ENCODE data around the gene MARCHF9.
"Not testable (repeated sequence)": the region's sequence is repeated elsewhere in the genome, so short reads cannot be mapped to it uniquely, and the experiment has no call there.

The MARCHF9 gene

DNA sequence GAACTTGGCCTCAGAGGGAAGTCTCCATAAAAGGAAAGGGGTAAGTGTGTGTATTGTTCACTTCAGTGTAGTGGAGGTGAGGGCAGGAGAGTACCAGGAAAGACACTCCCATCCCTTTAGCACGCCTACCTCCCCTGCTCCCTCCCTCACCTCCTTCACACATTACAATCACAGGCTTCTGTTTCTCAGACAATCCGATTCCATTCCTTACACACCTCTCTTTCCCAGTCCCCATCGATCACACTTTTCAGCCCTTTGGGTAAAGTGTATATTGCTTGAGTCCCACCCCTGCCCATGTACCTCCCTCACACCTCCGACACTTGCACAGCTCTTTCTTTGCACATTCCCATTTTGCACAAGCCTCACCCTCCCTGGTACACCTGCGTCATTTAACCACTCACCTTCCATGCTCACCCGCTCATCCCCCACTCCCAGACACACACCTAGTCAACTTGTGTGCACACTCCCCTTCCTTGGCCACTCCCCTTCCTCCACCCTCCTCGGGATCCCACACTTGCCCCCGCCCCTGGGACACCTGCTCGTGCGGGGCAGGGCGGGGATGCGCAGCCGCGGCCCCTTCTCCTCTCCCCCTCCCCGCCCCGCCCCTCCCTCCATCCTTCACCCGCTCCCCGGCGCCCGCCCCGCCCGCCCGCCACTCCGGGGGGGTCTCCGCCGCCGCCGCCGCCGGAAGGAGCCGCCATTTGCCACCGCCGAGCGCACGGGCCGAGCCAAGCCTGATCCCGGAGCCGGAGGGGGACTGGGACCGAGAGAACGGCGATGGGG, at the start of gene MARCHF9:
MARCHF9 (plus strand) TSS at position 693 of the 783 bp plus-strand sequence. CDS start 426 bp downstream, outside the sequence.
- no peak for DNase-seq (ENCODE audit: low spot score)

GRCh38 chr12:57707250-57707649, 47.7 kb upstream of the MARCHF9 start:
- DNase-seq (ENCODE audit: low spot score): no peak

- DNase-seq (ENCODE audit: low spot score): no peak
Observed at GRCh38 chr12:57708296-57708695, 46.6 kb upstream of the MARCHF9 start.

DNA sequence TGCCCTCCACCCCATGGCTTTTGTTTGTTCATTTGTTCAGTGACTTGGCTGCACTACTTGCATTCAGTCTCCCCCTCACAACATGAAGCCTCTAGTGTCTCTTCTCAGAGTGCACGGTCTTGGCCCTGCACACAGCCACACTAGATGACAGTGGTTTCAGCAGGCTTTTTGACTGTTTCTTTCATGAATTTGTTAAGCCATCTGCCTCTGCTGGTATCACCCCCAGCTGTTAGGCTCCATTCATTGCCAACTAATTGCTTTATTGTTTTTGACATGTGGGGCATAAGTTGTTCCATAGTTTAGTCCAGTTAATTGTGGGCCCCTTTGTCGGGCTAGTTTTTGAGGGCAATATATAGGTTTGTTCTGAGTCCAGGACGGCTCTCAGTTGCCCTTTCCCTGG, 42.2 kb upstream of the MARCHF9 start:
- peak; percentile 45 for DNase-seq (ENCODE audit: low spot score)

DNA sequence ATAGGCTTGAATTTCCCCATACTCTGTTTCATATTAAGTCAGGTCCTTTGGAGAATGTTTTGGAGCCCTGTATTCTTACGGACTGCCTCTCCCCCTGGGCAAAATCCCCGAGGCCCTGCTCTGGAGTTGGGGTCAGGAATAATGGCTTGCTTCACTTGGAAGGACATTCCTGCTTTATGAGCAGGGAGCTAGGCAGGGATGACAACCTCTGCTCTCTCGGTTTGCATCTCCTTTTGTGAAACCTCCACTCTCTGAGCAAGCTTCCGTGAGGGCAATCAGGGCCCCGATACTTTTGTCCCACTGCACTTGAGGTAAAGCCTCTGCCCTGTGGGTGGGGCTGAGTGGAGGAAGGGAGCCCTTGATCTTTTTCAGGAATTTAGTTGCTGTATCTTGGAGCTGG, 41.7 kb upstream of the MARCHF9 start:
- DNase-seq (ENCODE audit: low spot score): no peak

DNA sequence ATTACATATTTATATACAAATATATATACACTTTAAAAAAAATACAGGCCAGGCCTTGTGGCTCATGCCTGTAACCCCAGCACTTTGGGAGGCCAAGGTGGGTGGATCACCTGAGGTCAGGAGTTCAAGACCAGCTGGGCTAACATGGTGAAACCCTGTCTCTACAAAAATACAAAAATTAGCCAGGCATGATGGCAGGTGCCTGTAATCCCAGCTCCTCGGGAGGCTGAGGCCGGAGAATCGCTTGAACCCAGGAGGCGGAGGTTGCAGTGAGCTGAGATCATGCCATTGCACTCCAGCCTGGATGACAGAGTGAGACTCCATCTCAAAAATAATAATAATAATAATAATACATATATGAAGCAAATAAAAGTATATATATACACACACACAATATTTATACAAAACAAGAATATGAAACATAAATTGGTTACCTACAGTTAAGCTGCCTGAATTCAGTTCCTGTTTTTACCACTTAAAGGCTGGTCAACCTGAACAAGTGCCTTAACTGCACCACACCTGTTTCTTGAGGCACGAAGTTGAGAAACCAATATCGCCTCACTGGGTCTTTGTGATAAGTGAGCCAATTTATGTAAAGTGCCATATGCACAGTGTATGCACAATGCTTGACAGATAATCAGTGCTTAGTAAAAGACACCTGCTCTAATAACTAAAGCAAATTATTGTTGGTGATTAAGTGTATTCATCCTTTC, 39.7 kb upstream of the MARCHF9 start:
- not testable (repeated sequence) for DNase-seq (ENCODE audit: low spot score)

DNA sequence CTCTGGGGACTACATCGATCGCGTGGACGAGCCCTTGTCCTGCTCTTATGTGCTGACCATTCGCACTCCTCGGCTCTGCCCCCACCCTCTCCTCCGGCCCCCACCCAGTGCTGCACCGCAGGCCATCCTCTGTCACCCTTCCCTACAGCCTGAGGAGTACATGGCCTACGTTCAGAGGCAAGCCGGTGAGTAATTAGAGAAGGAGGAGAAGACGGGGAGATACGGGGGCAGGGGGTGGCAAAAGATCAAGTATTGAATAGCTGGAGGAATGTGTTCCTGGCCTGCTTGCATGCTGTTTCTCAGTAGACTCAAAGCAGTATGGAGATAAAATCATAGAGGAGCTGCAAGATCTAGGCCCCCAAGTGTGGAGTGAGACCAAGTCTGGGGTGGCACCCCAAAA, 39.1 kb upstream of the MARCHF9 start:
- DNase-seq (ENCODE audit: low spot score): no peak

DNA sequence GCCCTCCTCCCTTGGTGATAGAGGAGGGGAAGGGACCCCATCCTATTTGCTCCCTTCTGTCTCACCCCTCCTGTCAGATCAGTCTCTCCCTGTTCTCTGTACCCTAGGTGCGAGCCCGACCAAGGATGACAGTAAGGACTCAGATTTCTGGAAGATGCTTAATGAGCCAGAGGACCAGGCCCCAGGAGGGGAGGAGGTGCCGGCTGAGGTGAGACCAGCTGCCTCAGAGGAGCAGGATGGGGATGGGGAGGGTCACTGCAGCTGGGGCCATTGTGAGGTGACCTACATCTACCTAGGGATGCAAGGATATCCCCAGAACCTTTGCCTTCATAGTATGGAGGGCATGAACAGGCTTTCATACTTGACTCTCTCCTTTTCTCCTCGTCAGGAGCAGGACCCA, 38.6 kb upstream of the MARCHF9 start:
- DNase-seq (ENCODE audit: low spot score): no peak

GRCh38 chr12:57717131-57717530, 37.8 kb upstream of the MARCHF9 start:
- DNase-seq (ENCODE audit: low spot score): no peak

GRCh38 chr12:57717846-57718640, 36.9 kb upstream of the MARCHF9 start:
- DNase-seq (ENCODE audit: low spot score): no peak

DNA sequence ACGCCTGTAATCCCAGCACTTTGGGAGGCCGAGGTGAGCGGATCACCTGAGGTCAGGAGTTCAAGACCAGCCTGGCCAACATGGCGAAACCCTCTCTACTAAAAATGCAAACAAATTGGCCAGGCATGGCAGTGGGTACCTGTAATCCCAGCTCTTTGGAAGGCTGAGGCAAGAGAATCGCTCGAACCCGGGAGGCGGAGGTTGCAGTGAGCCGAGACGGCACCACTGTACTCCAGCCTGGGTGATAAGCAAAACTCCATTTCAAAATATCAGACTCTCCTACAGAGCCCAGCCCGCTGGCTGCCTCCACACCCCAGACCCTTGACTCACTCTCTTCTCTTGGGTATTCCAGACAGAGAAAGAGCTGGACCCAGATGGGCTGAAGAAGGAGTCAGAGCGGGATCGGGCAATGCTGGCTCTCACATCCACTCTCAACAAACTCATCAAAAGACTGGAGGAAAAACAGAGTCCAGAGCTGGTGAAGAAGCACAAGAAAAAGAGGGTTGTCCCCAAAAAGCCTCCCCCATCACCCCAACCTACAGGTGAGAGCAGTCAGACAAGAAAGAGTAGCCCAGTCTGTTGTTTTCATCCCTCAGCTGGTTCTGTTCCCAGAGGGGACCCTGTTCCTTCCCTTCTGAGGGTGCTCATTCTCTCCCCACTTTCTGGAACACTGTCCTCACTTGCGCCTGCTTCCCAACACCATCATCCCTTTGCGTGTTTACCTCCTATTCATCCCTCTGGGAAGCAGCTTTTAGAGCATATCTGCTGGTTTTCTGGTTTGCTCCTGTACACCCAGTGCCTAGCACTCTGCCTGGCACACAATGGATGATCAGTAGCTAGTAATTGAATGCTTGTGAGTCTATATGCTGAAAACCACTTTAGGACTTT, 36.0 kb upstream of the MARCHF9 start:
- no peak for DNase-seq (ENCODE audit: low spot score)

DNA sequence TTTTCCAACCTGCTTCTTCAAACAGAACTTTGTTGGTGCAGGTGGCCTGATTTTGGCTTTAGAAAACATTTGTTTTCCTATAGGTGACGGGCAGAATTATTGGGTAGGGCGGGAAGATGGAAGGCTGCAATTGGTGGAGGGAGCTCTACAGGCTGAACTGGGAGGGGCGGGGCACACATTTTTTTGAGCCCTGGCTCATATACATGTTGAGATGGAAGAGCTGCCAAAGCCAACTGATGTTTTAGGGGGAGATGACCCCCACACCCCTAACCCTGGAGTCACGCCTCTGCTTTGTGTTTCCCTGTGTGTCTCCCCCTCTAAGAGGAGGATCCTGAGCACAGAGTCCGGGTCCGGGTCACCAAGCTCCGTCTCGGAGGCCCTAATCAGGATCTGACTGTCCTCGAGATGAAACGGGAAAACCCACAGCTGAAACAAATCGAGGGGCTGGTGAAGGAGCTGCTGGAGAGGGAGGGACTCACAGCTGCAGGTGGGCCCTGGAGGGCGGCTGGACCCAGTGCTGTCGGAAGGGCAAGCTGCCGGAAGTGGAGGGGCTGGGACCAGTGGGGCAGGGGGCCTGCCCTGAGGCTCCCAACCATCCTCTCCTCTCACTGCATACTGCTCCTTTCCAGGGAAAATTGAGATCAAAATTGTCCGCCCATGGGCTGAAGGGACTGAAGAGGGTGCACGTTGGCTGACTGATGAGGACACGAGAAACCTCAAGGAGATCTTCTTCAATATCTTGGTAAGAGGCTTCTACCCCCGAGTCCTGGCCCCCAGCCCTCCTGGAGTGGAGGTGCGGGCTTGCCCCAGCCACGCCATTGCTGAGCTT, 34.9 kb upstream of the MARCHF9 start:
- DNase-seq (ENCODE audit: low spot score): no peak

DNA sequence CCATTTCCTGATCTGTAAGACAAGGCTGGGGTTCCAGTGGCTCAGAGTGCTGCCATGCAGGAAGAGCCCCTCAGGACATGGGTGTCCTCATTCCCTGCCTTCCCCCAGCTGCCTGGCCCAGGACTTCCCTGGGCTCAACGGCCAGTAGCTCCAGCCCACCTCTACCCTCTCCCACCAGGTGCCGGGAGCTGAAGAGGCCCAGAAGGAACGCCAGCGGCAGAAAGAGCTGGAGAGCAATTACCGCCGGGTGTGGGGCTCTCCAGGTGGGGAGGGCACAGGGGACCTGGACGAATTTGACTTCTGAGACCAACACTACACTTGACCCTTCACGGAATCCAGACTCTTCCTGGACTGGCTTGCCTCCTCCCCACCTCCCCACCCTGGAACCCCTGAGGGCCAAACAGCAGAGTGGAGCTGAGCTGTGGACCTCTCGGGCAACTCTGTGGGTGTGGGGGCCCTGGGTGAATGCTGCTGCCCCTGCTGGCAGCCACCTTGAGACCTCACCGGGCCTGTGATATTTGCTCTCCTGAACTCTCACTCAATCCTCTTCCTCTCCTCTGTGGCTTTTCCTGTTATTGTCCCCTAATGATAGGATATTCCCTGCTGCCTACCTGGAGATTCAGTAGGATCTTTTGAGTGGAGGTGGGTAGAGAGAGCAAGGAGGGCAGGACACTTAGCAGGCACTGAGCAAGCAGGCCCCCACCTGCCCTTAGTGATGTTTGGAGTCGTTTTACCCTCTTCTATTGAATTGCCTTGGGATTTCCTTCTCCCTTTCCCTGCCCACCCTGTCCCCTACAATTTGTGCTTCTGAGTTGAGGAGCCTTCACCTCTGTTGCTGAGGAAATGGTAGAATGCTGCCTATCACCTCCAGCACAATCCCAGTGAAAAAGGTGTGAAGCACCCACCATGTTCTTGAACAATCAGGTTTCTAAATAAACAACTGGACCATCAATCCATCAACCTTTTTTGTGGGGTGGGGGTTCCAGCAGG, 34.0 kb upstream of the MARCHF9 start:
- no peak for DNase-seq (ENCODE audit: low spot score)

DNA sequence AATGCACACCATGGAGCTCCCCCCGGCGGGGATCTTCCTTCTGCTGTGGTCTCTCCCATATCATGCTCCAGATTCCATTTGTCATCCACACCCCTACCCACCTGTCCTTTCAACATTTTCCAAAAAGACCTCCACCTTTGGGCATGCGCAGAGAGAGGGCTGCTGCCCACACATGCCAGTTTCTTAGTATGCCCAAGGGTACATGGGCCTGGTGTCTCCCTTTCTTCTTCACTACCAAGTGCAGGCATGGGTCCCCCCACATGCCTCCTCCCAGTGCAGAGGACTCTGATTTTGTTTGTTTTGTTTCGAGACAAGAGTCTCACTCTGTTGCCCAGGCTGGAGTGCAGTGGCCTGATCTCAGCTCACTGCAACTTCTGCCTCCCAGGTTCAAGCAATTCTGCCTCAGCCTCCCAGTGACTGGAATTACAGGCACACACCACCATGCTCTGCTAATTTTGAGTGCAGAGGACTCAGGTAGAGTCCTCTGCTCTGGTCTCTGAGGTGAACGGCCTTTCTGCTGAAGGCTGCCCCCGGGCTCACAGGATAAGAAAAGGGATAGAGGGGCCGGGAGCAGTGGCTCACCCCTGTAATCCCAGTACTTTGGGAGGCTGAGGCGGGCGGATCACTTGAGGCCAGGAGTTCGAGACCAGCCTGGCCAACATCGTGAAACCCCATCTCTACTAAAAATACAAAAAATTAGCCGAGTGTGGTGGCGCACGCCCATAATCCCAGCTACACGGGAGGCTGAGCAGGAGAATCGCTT, 32.9 kb upstream of the MARCHF9 start:
- DNase-seq (ENCODE audit: low spot score): not testable (repeated sequence)

DNA sequence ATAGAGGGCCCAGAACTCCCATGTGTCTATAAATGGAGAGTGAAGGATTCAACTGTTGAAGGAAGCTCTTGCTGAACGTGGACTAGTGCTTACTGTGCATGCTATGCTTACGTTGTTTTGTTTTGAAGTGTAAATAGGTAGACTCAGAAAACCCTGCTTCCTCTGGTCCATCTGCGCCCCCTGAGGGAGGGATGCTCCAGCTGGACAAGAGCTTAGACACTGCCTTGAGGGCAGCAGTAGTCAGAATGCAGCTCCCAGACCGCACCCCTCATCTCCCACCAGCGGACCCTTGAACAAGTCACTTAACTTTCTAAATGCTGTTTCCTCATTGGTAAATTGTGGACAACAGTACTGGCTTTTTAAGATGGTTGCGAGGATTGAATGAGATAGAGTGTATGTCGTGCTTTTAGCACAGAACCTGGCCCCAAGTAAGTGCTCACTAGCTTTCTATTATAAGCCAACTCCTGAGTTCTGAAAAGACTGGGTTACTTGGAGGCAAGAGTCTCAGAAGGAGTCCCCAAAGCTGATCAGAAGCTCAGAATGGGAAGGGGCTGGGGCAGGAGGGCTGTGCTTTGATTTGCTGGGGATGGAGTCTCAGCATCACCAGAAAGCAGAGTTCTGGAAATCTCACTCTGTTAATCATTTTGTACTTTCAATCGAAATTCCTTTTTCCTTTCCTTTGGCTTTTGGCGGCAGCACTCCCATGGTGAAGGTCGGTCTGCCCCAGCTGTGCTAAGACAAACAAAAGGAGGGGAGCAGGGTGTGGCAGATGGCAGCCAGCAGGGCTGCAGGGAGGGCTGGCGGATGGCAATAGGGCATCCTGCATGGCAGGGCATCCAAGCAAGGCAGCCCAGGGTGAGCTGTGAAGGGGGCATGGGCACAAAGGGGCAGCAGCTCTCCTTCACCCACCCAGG, 31.9 kb upstream of the MARCHF9 start:
- no peak for DNase-seq (ENCODE audit: low spot score)

- DNase-seq (ENCODE audit: low spot score): no peak
Observed at GRCh38 chr12:57723630-57723962, 31.3 kb upstream of the MARCHF9 start.

DNA sequence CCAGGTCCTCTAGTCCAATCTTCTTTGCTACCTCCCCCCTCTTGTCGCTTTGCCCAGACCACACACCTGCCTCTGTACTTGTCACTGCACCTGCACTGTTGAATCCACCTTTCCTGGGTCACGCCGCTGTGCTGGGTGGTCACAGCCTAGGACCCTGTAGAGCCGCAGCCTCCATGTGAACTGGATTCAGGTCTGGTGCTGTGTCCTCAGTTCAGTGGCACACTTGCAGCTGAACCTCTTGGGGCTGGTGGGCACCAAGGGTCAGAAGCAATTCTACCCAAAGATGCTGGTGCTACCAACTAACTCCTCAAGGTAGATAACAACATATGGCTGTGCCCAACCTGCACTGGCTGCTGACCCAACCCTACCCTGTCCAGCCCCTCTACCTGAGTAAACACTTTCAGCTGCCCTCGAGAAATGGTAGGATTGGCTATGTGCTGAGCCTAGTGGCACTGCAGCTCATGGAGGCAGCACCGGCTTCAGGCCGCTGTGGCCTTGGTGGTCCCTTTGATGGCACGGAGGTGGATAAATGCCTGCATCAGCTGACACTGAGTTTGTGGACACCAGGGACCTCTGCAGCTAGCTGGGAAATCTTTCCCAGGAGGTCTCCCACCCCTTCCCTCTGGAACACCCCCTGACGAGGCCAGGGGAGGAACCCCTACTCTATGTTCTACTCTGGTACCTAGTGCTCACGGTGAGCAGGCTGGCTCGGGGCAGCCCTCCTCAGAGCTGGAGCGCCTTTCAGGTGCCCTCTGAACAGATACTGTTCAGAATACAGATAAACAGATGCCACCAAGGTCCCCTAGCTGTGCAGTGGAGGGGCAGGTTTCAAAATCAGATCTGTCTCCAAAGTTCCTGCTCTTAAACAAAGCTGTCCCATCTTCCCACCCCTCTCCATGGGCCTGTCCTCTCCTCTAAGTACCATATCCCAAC, 30.6 kb upstream of the MARCHF9 start:
- no peak for DNase-seq (ENCODE audit: low spot score)

All from putamen (tissue), 1 donor.